Kidney (tissue), 14 donors: Measurements from ENCODE around the gene DLG5. TPM values are rescaled to one million over a fixed set of nuclear protein-coding genes. Genes with fewer than 3 reads are reported as not detected.

Experiments
- DNase-seq, 5 donors: peaks; one replicate each; pipeline ENCODE4 v3.0.0-alpha.2; 2013 to 2020
- FAIRE-seq: peaks from 2 replicates; lab custom pipeline; 2012; peaks lifted over from hg19 to GRCh38; lab: Jason Lieb, UNC
- H3K27ac ChIP-seq, 2 donors: one replicate each; pipeline ENCODE4 v1.7.0; 2013; ENCODE audit warnings: low read depth in 2 of 2, low read length in 2 of 2, inconsistent platforms in 1 of 2
- H3K27me3 ChIP-seq: one replicate; pipeline ENCODE4 v1.7.1; 2013; ENCODE audit warnings: low read length, inconsistent platforms; ENCODE audit not compliant: control insufficient read depth, insufficient read depth
- H3K36me3 ChIP-seq, 3 donors: one replicate each; pipeline versions ENCODE4 v1.7.0 to v1.7.1; 2013; ENCODE audit warnings: low read length in 3 of 3, control low read depth in 1 of 3, inconsistent platforms in 1 of 3; ENCODE audit not compliant: insufficient read depth in 3 of 3, control insufficient read depth in 2 of 3
- H3K4me1 ChIP-seq, 3 donors: one replicate each; pipeline versions ENCODE4 v1.7.0 to v1.7.1; 2013; ENCODE audit warnings: low read length in 3 of 3, inconsistent platforms in 1 of 3, low read depth in 1 of 3; ENCODE audit not compliant: control insufficient read depth in 2 of 3, insufficient read depth in 2 of 3
- H3K4me3 ChIP-seq, 3 donors: one replicate each; pipeline versions ENCODE4 v1.7.0 to v1.8.1; 2013; ENCODE audit warnings: low read length in 3 of 3, control low read depth in 1 of 3, inconsistent platforms in 1 of 3
- H3K9ac ChIP-seq, 3 donors: one replicate each; pipeline versions ENCODE4 v1.7.0 to v1.7.1; 2013; ENCODE audit warnings: low read length in 3 of 3, control low read depth in 1 of 3, inconsistent platforms in 1 of 3
- H3K9me3 ChIP-seq, 3 donors: one replicate each; pipeline versions ENCODE4 v1.7.0 to v1.7.1; 2013; ENCODE audit warnings: low read length in 3 of 3, control low read depth in 1 of 3, inconsistent platforms in 1 of 3; ENCODE audit not compliant: control insufficient read depth in 2 of 3, insufficient read depth in 1 of 3
- intact Hi-C: fragments of 100-400 bp; cut with DNase I; formaldehyde crosslinking; loops from one replicate; pipeline ENCODE4 v1.11.1; 2022
- polyA plus RNA-seq: library from polyadenylated mRNA; stranded (reverse); fragments of 350-450 nt; fragmentation: Illumina TruSeq; extraction: RNeasy Lipid Tissue Mini Kit (QIAGEN cat#74804); gene quantifications from one replicate; pipeline ENCODE4 v1.2.3, GENCODE V29; 2014; ENCODE audit warnings: low read depth, low replicate concordance; ENCODE audit not compliant: insufficient read depth
- total RNA-seq: library from RNA; stranded (reverse); fragmentation: NEBNext Ultra II Directional; extraction: Animal tissue kit (Norgen Biotek cat#: 25700); gene quantifications from one replicate; pipeline ENCODE4 v1.2.1, GENCODE V29; 2021
- TF ChIP-seq, protein P1 (sequence below): IDR thresholded peaks from 3 replicates; pipeline ENCODE4 v1.5.1; 2012; ENCODE audit warnings: mild to moderate bottlenecking, moderate library complexity, borderline replicate concordance; ENCODE audit not compliant: insufficient read depth; ENCODE audit errors: extremely low read depth
- donor health status: control.
- donor health status: control.
- donor health status: control.
- donor health status: control.
- donor health status: control.
- donor health status: DM: yes; HTN: yes; CAD: no.
- donor health status: Normal renal cell carcinoma (clear cell type).

Gene DLG5
- total and polyA plus RNA-seq, 2 donors from 2014 or later = 5.4 to 30.0 TPM

DNA sequence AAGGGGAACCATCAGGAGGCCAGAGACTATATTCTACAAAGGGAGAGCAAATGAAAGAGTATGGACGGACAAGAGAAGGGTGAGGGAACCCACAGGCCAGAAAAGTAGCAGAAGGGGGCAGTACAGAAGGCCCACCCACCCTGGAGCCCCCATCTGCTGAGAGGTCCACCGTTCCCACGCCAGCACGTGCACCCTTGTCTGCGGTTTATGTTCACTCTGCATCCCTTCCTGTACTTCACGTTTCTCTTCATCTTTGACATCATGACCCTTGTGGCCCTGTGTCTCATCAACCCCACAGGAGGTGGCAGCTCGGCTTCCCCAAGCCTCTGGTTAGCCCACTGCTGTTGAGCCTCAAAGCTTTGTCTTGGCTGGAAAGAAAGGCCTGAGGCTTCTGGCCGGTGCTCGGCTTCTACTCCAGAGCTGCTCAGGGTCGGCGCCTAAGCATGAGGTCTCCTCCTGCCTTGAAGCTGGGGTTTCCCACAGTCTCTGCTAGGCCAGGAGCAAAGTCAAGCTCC lies 138.0 kb downstream of the DLG5 start:
- Histone ChIP-seq H3K9me3 (no peaks in the 10 kb centered on the region), H3K9ac (no peak overlapping the region), H3K4me3 (no peak overlapping the region), H3K27me3 (no peaks in the 10 kb centered on the region), H3K36me3 (peaks cover 4 to 22% (median 19%) of the 10 kb centered on the region in 3 donors), H3K4me1 (no peaks in the 10 kb centered on the region), H3K27ac (no peak overlapping the region)
- DNase-seq (no peak), FAIRE-seq (no peak)
- TF ChIP-seq, protein P1, sequence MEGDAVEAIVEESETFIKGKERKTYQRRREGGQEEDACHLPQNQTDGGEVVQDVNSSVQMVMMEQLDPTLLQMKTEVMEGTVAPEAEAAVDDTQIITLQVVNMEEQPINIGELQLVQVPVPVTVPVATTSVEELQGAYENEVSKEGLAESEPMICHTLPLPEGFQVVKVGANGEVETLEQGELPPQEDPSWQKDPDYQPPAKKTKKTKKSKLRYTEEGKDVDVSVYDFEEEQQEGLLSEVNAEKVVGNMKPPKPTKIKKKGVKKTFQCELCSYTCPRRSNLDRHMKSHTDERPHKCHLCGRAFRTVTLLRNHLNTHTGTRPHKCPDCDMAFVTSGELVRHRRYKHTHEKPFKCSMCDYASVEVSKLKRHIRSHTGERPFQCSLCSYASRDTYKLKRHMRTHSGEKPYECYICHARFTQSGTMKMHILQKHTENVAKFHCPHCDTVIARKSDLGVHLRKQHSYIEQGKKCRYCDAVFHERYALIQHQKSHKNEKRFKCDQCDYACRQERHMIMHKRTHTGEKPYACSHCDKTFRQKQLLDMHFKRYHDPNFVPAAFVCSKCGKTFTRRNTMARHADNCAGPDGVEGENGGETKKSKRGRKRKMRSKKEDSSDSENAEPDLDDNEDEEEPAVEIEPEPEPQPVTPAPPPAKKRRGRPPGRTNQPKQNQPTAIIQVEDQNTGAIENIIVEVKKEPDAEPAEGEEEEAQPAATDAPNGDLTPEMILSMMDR = no peak
- intact Hi-C loops = no loop called here

GRCh38 chr10:77787440-77787839 lies 139.1 kb downstream of the DLG5 start:
- FAIRE-seq (no peak), DNase-seq (no peak)
- H3K27ac ChIP-seq = no peak overlapping the region
- H3K9ac ChIP-seq = no peak overlapping the region
- H3K4me1 ChIP-seq = no peaks in the 10 kb centered on the region
- intact Hi-C loops = no loop called here
- peaks cover 0 to 19% (median 14%) of the 10 kb centered on the region in 3 donors for H3K36me3 ChIP-seq
- no peaks in the 10 kb centered on the region for H3K27me3 ChIP-seq
- no peaks in the 10 kb centered on the region for H3K9me3 ChIP-seq
- TF ChIP-seq, protein P1 = no peak
- no peak overlapping the region for H3K4me3 ChIP-seq

- TF ChIP-seq, protein P1 = no peak
- intact Hi-C loops = no loop called here
- FAIRE-seq (no peak), DNase-seq (no peak)
- peaks cover 0 to 7% (median 5%) of the 10 kb centered on the region in 3 donors for H3K36me3 ChIP-seq
- H3K27ac ChIP-seq = no peak overlapping the region
- no peaks in the 10 kb centered on the region for H3K27me3 ChIP-seq
- no peak overlapping the region for H3K4me3 ChIP-seq
- no peaks in the 10 kb centered on the region for H3K9me3 ChIP-seq
- no peak overlapping the region for H3K9ac ChIP-seq
- no peaks in the 10 kb centered on the region for H3K4me1 ChIP-seq
Observed at GRCh38 chr10:77784856-77785255, 141.7 kb downstream of the DLG5 start.
